Midbrain (tissue), 1 donor: Measurements from ENCODE around the gene MBD3L4.
"Not testable (repeated sequence)": the region's sequence is repeated elsewhere in the genome, so short reads cannot be mapped to it uniquely, and the experiment has no call there.

ENCODE experiments used
- DNase-seq: peaks from one replicate; lab custom pipeline; 2025; lab: John Stamatoyannopoulos, UW

MBD3L4 gene

GRCh38 chr19:7049021-7049420 lies 9.0 kb upstream of the MBD3L4 start, which contains the start of gene MBD3L2:
TSS of gene MBD3L2 (plus strand) at chr19:7049321. CDS start at chr19:7049374, 53 bp downstream.
- not testable (repeated sequence) for DNase-seq

GRCh38 chr19:7041563-7041962 lies 1.6 kb upstream of the MBD3L4 start:
- not testable (repeated sequence) for DNase-seq

GRCh38 chr19:7030278-7030677 lies 9.7 kb downstream of the MBD3L4 start, which contains the start of gene MBD3L5:
TSS of gene MBD3L5 (plus strand) at chr19:7030578. CDS start at chr19:7030612, 34 bp downstream.
- DNase-seq = not testable (repeated sequence)

GRCh38 chr19:7028790-7029189 lies 11.2 kb downstream of the MBD3L4 start:
- DNase-seq = not testable (repeated sequence)

GRCh38 chr19:7021331-7021730 lies 18.6 kb downstream of the MBD3L4 start, which contains the start of gene MBD3L2B:
TSS of gene MBD3L2B (minus strand) at chr19:7021431. CDS start at chr19:7021397, 34 bp downstream.
- not testable (repeated sequence) for DNase-seq

- DNase-seq = no peak
These were observed 21.2 kb downstream of the MBD3L4 start for GRCh38 chr19:7018828-7019227.

GRCh38 chr19:7013678-7014077 lies 26.3 kb downstream of the MBD3L4 start:
- DNase-seq = no peak

- no peak for DNase-seq
These were observed 29.0 kb downstream of the MBD3L4 start for GRCh38 chr19:7010722-7011593.

- no peak for DNase-seq
These were observed 32.1 kb downstream of the MBD3L4 start for GRCh38 chr19:7007859-7008258.

- no peak for DNase-seq
These were observed 33.8 kb downstream of the MBD3L4 start for GRCh38 chr19:7006135-7006704.

- DNase-seq = no peak
These were observed 35.6 kb downstream of the MBD3L4 start for GRCh38 chr19:7004313-7004931.

- DNase-seq = no peak
These were observed 39.2 kb downstream of the MBD3L4 start for GRCh38 chr19:7000816-7001215.

GRCh38 chr19:7000333-7000732 lies 39.6 kb downstream of the MBD3L4 start:
- no peak for DNase-seq

- no peak for DNase-seq
These were observed 40.0 kb downstream of the MBD3L4 start for GRCh38 chr19:6999933-7000332.

GRCh38 chr19:6997679-6998445 lies 42.1 kb downstream of the MBD3L4 start:
- DNase-seq = no peak

GRCh38 chr19:6996810-6997209 lies 43.2 kb downstream of the MBD3L4 start:
- no peak for DNase-seq

GRCh38 chr19:6995054-6995453 lies 44.9 kb downstream of the MBD3L4 start:
- no peak for DNase-seq

GRCh38 chr19:6988257-6988656 lies 51.7 kb downstream of the MBD3L4 start:
- DNase-seq = no peak

- no peak for DNase-seq
These were observed 52.1 kb downstream of the MBD3L4 start for GRCh38 chr19:6987850-6988249.
